A172 (cell line): Measurements from ENCODE around the gene ERP44. TPM values are rescaled to one million over a fixed set of nuclear protein-coding genes. Genes with fewer than 3 reads are reported as not detected.
"Not testable (repeated sequence)": the region's sequence is repeated elsewhere in the genome, so short reads cannot be mapped to it uniquely, and the experiment has no call there.

Source experiments
- DNase-seq: peaks from one replicate; pipeline ENCODE4 v3.0.0-alpha.2; 2015; ENCODE audit warnings: low spot score
- total RNA-seq: library from RNA; depleted of rRNA; stranded (reverse); fragments of >200 nt; shearing (Covaris generic); gene quantifications from 2 replicates; pipeline ENCODE4 v1.2.3, GENCODE V29; 2014

The ERP44 gene
- total RNA-seq, 1 experiment from 2014 or later, result 28.7 TPM

DNA sequence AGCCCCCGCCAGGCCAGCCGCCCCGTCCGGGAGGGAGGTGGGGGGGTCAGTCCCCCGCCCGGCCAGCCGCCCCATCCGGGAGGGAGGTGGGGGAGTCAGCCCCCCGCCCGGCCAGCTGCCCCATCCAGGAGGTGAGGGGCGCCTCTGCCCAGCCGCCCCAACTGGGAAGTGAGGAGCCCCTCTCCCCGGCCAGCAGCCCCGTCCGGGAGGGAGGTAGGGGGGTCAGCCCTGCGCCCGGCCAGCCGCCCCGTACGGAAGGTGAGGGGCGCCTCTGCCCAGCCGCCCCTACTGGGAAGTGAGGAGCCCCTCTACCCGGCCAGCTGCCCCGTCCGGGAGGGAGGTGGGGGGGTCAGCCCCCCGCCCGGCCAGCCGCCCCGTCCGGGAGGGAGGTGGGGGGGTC lies 30.8 kb downstream of the ERP44 start:
- DNase-seq, result not testable (repeated sequence)

GRCh38 chr9:100066539-100066938 lies 32.3 kb downstream of the ERP44 start:
- no peak for DNase-seq

GRCh38 chr9:100064872-100065581 lies 33.8 kb downstream of the ERP44 start:
- DNase-seq, result peak; percentile 53

DNA sequence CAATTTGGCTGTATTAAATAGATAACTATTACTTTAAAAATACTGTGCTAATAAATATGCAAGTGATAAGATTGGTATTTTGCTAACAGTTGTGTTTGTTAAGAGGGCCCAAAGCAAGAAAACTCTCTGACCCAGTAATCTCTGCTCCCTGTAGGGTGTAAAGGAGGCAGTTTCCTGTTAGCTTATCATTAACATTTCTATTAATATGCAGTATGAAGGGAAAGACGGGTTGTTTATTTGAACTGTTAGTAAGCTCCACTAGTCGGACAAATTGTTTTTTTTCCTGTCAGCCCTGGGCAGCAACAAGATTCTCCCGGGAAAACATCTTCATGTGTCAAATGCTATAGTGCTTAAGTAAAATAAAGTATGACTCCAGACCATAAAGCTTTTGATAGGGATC lies 35.6 kb downstream of the ERP44 start:
- DNase-seq, result no peak

DNA sequence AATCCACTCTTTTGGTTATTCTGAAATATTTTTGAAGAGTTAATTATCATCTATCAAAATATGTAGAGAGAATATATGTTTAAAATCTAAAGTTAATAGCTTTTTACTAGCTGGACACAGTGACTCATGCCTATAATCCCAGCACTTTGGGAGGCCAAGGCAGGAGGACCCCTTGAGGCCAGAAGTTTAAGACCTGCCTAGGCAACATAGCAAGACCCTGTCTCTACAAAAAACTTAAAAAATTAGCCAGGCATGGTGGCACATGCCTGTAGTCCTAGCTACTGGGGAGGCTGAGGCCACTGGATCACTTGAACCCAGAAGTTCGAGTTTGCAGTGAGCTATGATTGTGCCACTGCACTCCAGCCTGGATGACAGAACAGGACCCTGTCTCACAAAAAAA lies 36.1 kb downstream of the ERP44 start:
- not testable (repeated sequence) for DNase-seq

GRCh38 chr9:100058699-100059579 lies 39.9 kb downstream of the ERP44 start:
- no peak for DNase-seq

DNA sequence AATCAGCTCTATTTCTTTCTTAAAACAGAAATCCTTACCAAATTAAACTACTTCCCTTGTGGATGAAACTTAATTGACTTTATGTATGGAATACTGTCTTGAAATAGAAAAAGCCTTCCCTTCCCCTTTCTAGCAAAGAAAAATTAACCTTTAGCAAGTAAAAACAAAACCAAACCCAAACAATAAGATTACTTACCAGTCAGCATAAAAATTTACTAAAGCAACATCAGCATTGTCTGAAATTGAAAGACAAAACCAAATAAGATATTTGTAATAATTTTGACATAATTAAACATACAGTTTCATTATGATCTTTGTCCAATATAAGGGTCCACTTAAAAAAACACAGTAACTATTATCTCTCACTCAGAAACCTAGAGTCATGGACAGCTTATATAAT lies 41.2 kb downstream of the ERP44 start:
- no peak for DNase-seq

GRCh38 chr9:100056561-100056960 lies 42.2 kb downstream of the ERP44 start:
- DNase-seq, result no peak

DNA sequence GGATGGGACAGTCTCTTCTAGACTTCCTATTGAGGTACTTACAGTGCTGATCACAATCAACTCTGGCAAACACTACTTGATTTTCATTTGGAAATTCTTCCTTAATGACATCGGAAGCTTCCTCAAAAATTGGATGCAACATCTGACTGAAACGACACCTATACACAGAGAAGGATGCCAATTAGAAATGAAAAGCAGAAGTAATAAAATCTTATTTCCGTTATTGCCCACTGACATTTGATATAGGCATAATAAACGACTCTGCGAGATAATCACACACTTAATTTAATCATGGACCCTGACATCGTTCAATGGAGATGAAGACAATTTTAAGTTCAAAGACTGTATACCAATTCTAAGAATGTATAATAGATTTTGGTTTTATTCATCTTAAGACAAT lies 46.4 kb downstream of the ERP44 start:
- no peak for DNase-seq

DNA sequence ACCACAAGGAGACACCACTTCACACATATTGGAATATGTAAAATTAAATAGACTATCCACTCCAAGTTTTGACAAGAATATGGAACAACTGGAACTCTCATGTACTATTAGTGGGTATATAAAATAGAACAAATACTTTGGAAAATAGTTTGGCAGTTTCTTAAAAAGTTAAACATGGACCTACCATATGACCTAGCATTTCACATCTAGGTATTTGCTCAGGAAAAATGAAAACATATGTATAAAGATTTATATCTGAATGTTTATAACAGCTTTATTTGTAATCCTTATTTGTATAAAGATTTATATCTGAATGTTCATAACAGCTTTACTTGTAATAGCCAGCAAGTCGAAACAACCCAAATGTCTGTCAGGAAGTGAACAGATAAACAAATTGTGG lies 49.2 kb downstream of the ERP44 start:
- DNase-seq, result no peak

- no peak for DNase-seq
These were observed 60.3 kb downstream of the ERP44 start for GRCh38 chr9:100038472-100038871.

DNA sequence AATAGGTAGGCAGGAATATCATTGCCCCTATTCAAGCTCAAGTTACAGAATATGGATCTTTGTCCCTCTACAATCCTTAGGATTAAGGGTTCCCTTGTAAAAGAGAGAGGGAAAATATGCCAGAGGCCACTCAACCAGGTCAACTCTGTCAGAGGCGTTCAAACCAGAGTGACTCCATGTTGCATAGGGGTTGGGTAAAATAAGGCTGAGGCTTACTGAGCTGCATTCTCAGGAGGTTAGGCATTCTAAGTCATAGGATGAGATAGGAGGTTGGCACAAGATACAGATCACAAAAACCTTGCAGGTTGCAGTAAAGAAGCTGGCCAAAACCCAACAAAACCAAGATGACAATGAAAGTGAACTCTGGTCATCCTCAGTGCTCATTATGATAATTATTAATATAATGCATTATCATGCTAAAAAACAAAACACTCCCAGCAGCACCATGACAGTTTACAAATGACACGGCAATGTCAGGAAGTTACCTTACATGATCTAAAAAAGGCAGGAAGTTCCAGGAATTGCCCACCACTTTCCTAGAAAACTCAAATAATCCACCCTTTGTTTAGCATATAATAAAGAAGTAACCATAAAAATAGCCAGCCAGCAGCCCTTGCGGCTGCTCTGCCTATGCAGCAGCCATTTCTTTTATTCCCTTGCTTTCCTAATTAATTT lies 64.8 kb downstream of the ERP44 start:
- DNase-seq, result no peak

DNA sequence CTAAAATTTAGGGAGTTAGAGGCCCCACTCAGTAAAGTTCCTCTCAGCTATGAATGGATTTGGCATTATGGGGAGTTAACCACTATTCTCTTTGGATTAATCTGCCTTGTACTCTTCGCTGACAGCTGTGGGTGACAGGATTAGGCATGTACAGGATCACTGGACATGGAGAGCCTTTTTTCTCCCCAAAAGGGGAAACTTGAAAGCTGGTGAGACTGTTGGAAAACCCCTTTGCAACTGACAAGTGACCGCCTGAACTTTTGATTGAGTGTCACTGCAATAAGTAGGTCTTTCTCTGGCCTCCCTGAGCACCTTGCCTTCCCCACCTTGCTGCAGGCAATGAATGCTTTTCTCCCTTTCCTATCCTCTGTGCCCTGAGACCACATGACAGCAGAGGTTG lies 68.3 kb downstream of the ERP44 start:
- DNase-seq, result no peak

DNA sequence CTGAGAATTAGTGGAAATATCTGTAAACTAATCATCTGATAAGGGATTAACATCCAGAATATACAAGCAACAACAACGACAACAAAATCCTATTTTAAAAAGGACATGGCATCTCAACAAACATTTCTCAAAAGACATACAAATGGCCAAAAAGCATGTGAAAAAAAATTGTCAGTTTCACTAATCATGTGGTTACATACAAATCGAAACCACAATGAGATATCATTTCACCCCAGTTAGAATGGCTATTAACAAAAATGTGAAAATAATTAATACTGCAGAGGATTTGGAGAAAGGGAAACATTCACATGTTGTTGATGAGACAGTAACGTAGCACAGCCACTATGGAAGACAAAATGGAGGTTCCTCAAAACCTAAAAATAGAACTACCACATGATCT lies 69.5 kb downstream of the ERP44 start:
- DNase-seq, result no peak

- peak; percentile 70 for DNase-seq
These were observed 70.5 kb downstream of the ERP44 start for GRCh38 chr9:100028201-100028784.

DNA sequence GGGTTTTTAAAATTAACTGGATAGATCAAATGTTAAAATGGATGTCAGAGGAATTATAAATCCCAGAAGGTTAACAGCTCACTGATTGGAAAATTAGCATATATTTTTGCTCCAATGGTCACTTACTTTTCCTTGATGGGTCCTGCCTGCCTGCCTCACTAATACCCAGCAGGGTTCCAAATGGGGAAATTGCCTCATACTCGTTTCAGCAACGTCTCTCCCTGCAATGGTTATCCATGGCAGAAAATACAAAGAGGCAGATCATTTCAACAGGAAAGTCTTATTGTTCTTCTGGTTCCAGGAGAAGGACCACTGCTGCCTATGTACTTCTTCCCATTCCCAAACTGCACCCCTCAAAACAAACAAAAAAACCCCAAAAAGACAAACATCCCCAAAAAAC lies 71.3 kb downstream of the ERP44 start:
- no peak for DNase-seq

DNA sequence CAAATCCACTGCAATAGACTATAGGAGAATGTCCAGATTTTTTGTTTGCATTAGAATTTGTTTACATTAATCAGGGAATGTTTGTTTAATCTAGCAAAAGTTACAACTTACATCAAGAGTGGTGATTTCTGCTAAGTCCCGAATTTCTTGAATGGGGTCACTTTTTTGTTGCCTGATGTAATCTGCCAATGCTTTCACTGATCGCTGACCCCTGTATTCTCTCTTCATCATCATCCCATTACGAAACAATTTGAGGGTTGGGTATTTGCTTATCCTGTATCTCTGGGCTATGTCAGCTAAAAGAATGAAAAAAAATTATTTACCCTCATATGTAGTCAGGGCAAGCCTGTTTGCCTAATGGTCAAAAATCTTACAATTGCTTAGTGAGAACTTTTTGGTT lies 76.9 kb downstream of the ERP44 start:
- DNase-seq, result no peak

GRCh38 chr9:100020121-100020795 lies 78.5 kb downstream of the ERP44 start:
- peak; percentile 27 for DNase-seq

- DNase-seq, result no peak
These were observed 79.3 kb downstream of the ERP44 start for GRCh38 chr9:100019541-100019940.

DNA sequence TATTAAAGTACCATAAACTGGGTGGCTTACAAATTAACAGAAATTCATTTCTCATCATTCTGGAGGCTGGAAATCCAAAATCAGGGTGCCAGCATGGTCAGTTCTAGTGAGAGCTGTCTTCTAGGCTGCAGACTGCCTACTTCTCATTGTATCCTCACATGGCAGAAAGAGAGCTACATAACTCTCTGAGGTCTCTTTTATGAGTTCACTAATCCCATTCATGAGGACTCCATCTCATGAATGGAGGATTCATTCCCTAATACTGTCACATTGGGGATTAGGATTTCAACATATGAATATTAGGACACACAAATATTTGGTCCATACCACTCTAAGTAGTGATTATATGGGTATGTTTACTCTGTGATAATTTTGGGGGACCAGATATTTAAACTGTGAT lies 84.0 kb downstream of the ERP44 start:
- DNase-seq, result no peak

DNA sequence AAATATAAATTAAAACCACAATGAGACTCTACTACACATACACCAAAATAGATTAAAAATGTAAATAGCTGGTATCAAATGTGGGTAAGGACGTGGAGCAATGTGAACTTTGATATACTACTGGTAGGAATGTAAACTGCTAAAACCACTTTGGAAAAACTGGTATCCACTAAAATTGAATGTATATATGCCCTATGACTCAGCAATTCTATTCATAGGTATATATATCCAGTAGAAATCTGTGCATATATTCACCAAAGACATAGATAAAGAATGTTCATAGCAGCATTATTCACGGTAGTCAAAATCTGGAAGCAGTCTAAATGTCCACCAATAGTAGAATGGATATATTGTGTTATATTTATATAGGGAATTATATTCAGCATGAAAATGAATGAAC lies 85.2 kb downstream of the ERP44 start:
- no peak for DNase-seq

DNA sequence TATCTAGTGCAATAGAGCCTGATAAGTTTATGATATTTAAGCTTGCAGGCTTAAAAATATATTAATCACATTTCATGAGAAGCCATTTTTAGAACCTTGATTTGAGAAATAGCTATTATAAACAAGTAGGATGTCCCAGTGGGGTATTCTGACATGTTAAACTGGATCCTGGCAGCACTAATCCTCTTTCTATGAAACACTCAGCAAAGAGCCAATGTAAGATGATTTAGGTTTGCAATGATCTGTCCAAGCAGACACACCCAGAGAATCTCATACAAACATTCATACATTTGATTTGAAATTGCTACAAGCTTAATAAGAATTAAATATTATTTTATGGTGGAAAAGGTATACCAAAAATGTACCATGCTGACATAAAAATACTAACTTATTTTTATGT lies 86.5 kb downstream of the ERP44 start:
- no peak for DNase-seq
